HL-60 (cell line): ENCODE results near the gene EML3.

Experiments
- DNase-seq, 2 experiments: peaks; one replicate each; pipeline ENCODE4 v3.0.0-alpha.2; 2010 to 2020; ENCODE audit warnings: low read depth in 1 of 2, low spot score in 1 of 2
- H3K27ac ChIP-seq: fragments of 250-450 bp; sonication (Bioruptor Pico); replicated peaks from 2 replicates; pipeline ENCODE4 v1.5.1; 2020; ENCODE audit warnings: mild to moderate bottlenecking, moderate library complexity
- H3K27me3 ChIP-seq: fragments of 250-450 bp; sonication (Bioruptor Pico); 2 replicates; pipeline ENCODE4 v1.5.1; 2021; ENCODE audit warnings: mild to moderate bottlenecking, moderate library complexity; ENCODE audit not compliant: insufficient read depth, poor library complexity, severe bottlenecking
- H3K4me3 ChIP-seq: replicated peaks from 2 replicates; pipeline ENCODE4 v1.5.1; 2011; ENCODE audit warnings: mild to moderate bottlenecking, control low read depth, low read length; ENCODE audit not compliant: insufficient read depth
- GABPA ChIP-seq: IDR thresholded peaks from 2 replicates; pipeline ENCODE4 v1.6.1; 2012; ENCODE audit warnings: low read depth
- POLR2AphosphoS5 ChIP-seq: IDR thresholded peaks from 2 replicates; pipeline ENCODE4 v1.6.1; 2012; ENCODE audit warnings: low read depth
- SPI1 ChIP-seq: IDR thresholded peaks from 2 replicates; pipeline ENCODE4 v1.6.1; 2012; ENCODE audit warnings: low read depth, mild to moderate bottlenecking, borderline replicate concordance
- TF ChIP-seq, protein P1 (sequence below): IDR thresholded peaks from 2 replicates; pipeline ENCODE4 v1.6.1; 2012; ENCODE audit warnings: low read depth; ENCODE audit not compliant: insufficient replicate concordance
- TF ChIP-seq, protein P2 (sequence below): IDR thresholded peaks from one replicate; pipeline ENCODE4 v1.5.1; 2011; ENCODE audit warnings: low read length, control low read depth, inconsistent platforms; ENCODE audit not compliant: insufficient read depth

Gene EML3

DNA sequence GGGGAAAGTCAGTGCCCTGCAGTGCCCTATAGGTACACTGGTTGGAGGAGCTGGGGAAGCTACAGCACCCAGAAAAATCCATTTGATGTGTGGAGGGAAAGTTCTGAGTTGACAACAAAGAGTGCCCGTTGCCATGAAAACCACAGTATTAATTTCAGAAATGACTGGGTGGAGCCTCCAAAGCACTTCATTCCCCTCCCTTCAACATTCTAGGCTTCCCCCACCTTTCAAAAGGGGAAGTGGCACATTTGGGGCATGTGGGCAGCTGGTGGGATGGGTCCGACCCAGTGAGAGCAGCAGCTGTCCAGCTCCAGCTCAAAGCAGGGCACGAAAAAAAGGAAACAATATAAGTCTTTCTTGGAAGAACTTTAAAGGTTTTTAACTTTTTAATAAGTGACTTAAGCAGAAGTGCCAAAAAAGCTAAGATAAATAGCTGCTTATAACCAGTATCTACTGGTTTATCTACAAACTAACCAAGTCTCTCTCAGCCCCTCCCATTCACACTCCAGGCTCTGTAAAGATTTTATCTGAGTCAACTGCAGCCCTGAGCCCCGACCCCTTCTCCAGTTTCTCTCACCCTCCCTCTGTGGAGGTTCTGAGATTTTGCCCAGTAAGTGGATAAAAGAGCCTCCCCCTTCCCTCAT lies 57.0 kb downstream of the EML3 start:
- DNase-seq: peak; percentile 85 to 93
- TF ChIP-seq, protein P1, sequence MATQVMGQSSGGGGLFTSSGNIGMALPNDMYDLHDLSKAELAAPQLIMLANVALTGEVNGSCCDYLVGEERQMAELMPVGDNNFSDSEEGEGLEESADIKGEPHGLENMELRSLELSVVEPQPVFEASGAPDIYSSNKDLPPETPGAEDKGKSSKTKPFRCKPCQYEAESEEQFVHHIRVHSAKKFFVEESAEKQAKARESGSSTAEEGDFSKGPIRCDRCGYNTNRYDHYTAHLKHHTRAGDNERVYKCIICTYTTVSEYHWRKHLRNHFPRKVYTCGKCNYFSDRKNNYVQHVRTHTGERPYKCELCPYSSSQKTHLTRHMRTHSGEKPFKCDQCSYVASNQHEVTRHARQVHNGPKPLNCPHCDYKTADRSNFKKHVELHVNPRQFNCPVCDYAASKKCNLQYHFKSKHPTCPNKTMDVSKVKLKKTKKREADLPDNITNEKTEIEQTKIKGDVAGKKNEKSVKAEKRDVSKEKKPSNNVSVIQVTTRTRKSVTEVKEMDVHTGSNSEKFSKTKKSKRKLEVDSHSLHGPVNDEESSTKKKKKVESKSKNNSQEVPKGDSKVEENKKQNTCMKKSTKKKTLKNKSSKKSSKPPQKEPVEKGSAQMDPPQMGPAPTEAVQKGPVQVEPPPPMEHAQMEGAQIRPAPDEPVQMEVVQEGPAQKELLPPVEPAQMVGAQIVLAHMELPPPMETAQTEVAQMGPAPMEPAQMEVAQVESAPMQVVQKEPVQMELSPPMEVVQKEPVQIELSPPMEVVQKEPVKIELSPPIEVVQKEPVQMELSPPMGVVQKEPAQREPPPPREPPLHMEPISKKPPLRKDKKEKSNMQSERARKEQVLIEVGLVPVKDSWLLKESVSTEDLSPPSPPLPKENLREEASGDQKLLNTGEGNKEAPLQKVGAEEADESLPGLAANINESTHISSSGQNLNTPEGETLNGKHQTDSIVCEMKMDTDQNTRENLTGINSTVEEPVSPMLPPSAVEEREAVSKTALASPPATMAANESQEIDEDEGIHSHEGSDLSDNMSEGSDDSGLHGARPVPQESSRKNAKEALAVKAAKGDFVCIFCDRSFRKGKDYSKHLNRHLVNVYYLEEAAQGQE: peak; percentile 81
- TF ChIP-seq, protein P2, sequence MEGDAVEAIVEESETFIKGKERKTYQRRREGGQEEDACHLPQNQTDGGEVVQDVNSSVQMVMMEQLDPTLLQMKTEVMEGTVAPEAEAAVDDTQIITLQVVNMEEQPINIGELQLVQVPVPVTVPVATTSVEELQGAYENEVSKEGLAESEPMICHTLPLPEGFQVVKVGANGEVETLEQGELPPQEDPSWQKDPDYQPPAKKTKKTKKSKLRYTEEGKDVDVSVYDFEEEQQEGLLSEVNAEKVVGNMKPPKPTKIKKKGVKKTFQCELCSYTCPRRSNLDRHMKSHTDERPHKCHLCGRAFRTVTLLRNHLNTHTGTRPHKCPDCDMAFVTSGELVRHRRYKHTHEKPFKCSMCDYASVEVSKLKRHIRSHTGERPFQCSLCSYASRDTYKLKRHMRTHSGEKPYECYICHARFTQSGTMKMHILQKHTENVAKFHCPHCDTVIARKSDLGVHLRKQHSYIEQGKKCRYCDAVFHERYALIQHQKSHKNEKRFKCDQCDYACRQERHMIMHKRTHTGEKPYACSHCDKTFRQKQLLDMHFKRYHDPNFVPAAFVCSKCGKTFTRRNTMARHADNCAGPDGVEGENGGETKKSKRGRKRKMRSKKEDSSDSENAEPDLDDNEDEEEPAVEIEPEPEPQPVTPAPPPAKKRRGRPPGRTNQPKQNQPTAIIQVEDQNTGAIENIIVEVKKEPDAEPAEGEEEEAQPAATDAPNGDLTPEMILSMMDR: no peak
- peak; percentile 100 for TF ChIP-seq SPI1
- TF ChIP-seq POLR2AphosphoS5: peak; percentile 71
- Histone ChIP-seq H3K27me3 (no peaks in the 10 kb centered on the region), H3K4me3 (no peak overlapping the region), H3K27ac (peak overlapping the region; percentile 94)

DNA sequence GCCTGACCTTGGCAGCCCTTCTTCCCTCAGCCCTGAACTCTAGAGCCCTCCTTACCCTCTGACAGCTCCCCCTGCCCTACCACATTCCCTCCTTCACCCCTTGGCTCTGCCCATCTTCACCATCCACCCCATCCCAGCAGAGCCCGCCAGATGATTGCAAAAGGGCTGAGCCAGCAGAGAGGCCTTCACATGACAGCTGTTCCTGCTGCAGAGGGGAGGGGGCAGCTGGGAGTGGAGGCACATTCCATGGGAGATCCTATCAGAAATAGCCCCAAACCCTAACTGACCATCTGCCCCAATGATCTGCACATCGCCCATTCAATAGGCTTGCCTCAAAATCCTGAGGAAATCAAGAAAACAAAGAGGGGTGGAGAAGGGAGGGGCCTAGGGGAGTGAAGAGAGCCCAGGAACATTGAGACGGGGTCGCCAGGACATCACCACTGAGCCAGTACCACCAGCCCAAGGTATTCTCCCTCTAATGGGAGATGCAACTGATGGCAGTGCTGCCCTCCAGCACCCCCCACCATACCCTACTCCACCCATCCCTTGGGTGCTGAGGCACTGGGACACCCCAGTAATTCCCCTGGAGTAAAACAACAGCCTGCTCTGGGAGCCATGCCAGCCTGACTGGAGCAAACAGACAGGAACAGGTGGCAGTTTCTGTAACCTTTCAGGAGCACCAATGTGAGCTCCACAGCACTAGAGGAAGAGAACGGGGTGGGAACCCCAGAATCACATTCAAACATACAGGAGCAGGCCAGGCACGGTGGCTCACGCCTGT lies 58.0 kb downstream of the EML3 start:
- Histone ChIP-seq H3K27ac (peak overlapping the region; percentile 94), H3K4me3 (no peak overlapping the region), H3K27me3 (no peaks in the 10 kb centered on the region)
- TF ChIP-seq, protein P1: no peak
- TF ChIP-seq, protein P2: no peak
- TF ChIP-seq SPI1 (no peak), GABPA (no peak), POLR2AphosphoS5 (no peak)
- no peak for DNase-seq

DNA sequence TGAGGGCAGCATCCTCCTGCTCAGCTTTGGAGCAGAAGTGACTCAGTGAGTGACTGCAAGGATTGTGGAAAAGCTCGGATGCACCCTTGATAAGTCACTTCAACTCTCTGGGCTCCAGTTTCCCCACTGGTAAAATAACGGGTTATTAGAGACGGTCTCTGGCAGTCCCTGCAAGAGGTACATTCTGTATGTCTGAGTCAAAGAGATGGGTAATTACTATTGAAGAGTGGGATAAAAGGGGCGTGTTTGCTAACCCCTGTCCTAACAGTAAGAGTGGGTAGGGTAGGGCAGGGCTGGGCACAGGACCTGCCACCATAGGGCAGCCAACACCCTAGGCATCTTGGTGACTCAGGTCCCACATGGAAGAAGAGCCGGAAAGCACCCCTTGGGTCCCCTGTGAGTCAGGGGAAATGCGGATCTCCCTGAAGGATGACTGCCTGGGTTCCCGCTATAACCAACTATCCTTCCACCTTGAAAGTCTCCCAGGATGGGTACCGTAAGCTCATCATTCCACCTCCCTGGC lies 58.7 kb downstream of the EML3 start:
- H3K27me3 ChIP-seq: no peaks in the 10 kb centered on the region
- peak overlapping the region; percentile 94 for H3K27ac ChIP-seq
- TF ChIP-seq, protein P1: no peak
- no peak; the same call in 1 of the 2 replicates for TF ChIP-seq POLR2AphosphoS5
- TF ChIP-seq, protein P2: no peak
- no peak overlapping the region for H3K4me3 ChIP-seq
- DNase-seq: no peak
